Small intestine (tissue), 7 donors: Measurements from ENCODE around the gene RCBTB1. TPM values are rescaled to one million over a fixed set of nuclear protein-coding genes. Genes with fewer than 3 reads are reported as not detected.

ENCODE experiments used
- DNase-seq, 2 donors: peaks; one replicate each; pipeline versions ENCODE4 v3.0.0 to v3.0.0-alpha.2; 2013
- FAIRE-seq: peaks from 2 replicates; lab custom pipeline; 2012; peaks lifted over from hg19 to GRCh38; lab: Jason Lieb, UNC
- H3K27ac ChIP-seq, 3 donors: one replicate each; pipeline ENCODE4 v1.5.1; 2013; ENCODE audit warnings: low read length in 2 of 3, mild to moderate bottlenecking in 2 of 3, control low read depth in 1 of 3, inconsistent platforms in 1 of 3, low read depth in 1 of 3, moderate library complexity in 1 of 3
- H3K27me3 ChIP-seq, 3 donors: one replicate each; pipeline ENCODE4 v1.6.1; 2013; ENCODE audit warnings: low read length in 3 of 3, inconsistent platforms in 1 of 3; ENCODE audit not compliant: control insufficient read depth in 3 of 3, insufficient read depth in 3 of 3
- H3K36me3 ChIP-seq, 3 donors: one replicate each; pipeline ENCODE4 v1.6.1; 2013; ENCODE audit warnings: low read length in 3 of 3, inconsistent platforms in 1 of 3, low read depth in 1 of 3, mild to moderate bottlenecking in 1 of 3, moderate library complexity in 1 of 3; ENCODE audit not compliant: control insufficient read depth in 3 of 3, insufficient read depth in 2 of 3
- H3K4me1 ChIP-seq, 3 donors: one replicate each; pipeline ENCODE4 v1.6.1; 2013; ENCODE audit warnings: low read length in 2 of 3, inconsistent platforms in 1 of 3, low read depth in 1 of 3, mild to moderate bottlenecking in 1 of 3, moderate library complexity in 1 of 3; ENCODE audit not compliant: control insufficient read depth in 3 of 3, insufficient read depth in 2 of 3
- H3K4me3 ChIP-seq, 3 donors: one replicate each; pipeline ENCODE4 v1.5.1; 2013; ENCODE audit warnings: low read length in 3 of 3, control low read depth in 1 of 3, inconsistent platforms in 1 of 3, low read depth in 1 of 3, mild to moderate bottlenecking in 1 of 3, moderate library complexity in 1 of 3
- H3K9me3 ChIP-seq, 2 donors: one replicate each; pipeline ENCODE4 v1.6.1; 2013; ENCODE audit warnings: low read depth in 1 of 2, low read length in 1 of 2; ENCODE audit not compliant: control insufficient read depth in 2 of 2, insufficient read depth in 1 of 2
- WGBS, 3 donors: extraction: QIAGEN DNeasy Blood & Tissue Kit; methylation state at CpG; one replicate each; pipeline ENCODE4 v1.1.7; 2013; 5-methylcytosine and 5-hydroxymethylcytosine counted together
- polyA plus RNA-seq, 4 donors: library from polyadenylated mRNA; stranded (reverse) in 3 of 4; unstranded in 1 of 4; fragments of 200-250 nt in 3 of 4; fragments of 120-200 nt in 1 of 4; gene quantifications; one replicate each; pipeline versions ENCODE4 v1.2.1 to v1.2.3, GENCODE V29; 2013
- donor health status: healthy with polysubstance abuse.
- donor health status: control.
- donor health status: control.
- donor health status: Bipolar disorder and iron deficiency.
- donor health status: healthy.

Gene RCBTB1
- polyA plus RNA-seq, 4 donors: 5.4 to 40.5 (median 6.3) TPM

- DNase-seq: no peak
- Histone ChIP-seq H3K36me3 (peaks cover 0 to 15% (median 6%) of the 10 kb centered on the region in 3 donors), H3K4me3 (no peak overlapping the region), H3K4me1 (no peaks in the 10 kb centered on the region), H3K27ac (no peak overlapping the region), H3K27me3 (no peaks in the 10 kb centered on the region), H3K9me3 (no peaks in the 10 kb centered on the region)
- no peak for FAIRE-seq
- 67 to 89% (median 83%) methylated on average over 2 of the region's 2 CpGs for WGBS, 3 donors
Measured at GRCh38 chr13:49488563-49488962, 96.8 kb downstream of the RCBTB1 start.

Other genes with a start within 250 kb of the RCBTB1 start
- 1 to 10 TPM; 1.6 to 5.6 (median 3.7) TPM for gene CAB39L, start 141.5 kb downstream of the RCBTB1 start, polyA plus RNA-seq
- gene SETDB2, start 141.3 kb downstream of the RCBTB1 start, polyA plus RNA-seq: 10 to 100 TPM in 1 of 4 donors, 1 to 10 TPM in 3; 2.2 to 17.0 (median 3.8) TPM
- 10 to 100 TPM; 32.0 to 94.4 (median 50.1) TPM for gene PHF11, start 89.6 kb downstream of the RCBTB1 start, polyA plus RNA-seq
- gene ARL11, start 42.9 kb upstream of the RCBTB1 start, polyA plus RNA-seq: 1 to 10 TPM; 1.7 to 2.9 (median 1.9) TPM
- 10 to 100 TPM in 3 of 4 donors, 1 to 10 TPM in 1; 5.6 to 59.5 (median 26.3) TPM for gene EBPL, start 105.9 kb upstream of the RCBTB1 start, polyA plus RNA-seq
- 10 to 100 TPM; 14.3 to 24.5 (median 15.0) TPM for gene KPNA3, start 207.1 kb upstream of the RCBTB1 start, polyA plus RNA-seq